Peyer's patch (tissue), 4 donors: ENCODE measurements around the gene MT1F.

Experiments used
- CTCF ChIP-seq, 6 experiments: fragments of 450-650 bp in 4 of 6; fragments of 200-600 bp in 2 of 6; sonication (generic) in 1 of 6; IDR thresholded peaks; one replicate each; pipeline ENCODE4 v1.5.1; 2017 to 2019; ENCODE audit warnings: antibody characterized with exemption in 6 of 6, mild to moderate bottlenecking in 3 of 6, moderate library complexity in 1 of 6
- POLR2A ChIP-seq, 2 donors: fragments of 450-650 bp; IDR thresholded peaks; one replicate each; pipeline ENCODE4 v1.5.1; 2017; ENCODE audit warnings: antibody characterized with exemption in 2 of 2, mild to moderate bottlenecking in 2 of 2, moderate library complexity in 2 of 2

GRCh38 chr16:56615353-56615752 is 42.4 kb upstream of the MT1F start:
- no peak for TF ChIP-seq CTCF (IDR thresholded peaks at IDR 0.05)
- TF ChIP-seq POLR2A (IDR thresholded peaks at IDR 0.05) = no peak
